NCI-H345 treated with DMSO at 0.1 percent for 48 hours (cell line): ENCODE results near the gene IL18RAP.

Source experiments
- DNase-seq: peaks from one replicate; lab custom pipeline; 2025; ENCODE audit not compliant: unreplicated experiment; lab: John Stamatoyannopoulos, UW

The IL18RAP gene

GRCh38 chr2:102492006-102492405, 69.0 kb downstream of the IL18RAP start:
- no peak for DNase-seq

GRCh38 chr2:102494570-102494969, 71.6 kb downstream of the IL18RAP start:
- DNase-seq = no peak

GRCh38 chr2:102498414-102498813, 75.5 kb downstream of the IL18RAP start:
- DNase-seq = no peak

- no peak for DNase-seq
Measured at GRCh38 chr2:102499558-102499957, 76.6 kb downstream of the IL18RAP start.
